LHCN-M2 (cell line): ENCODE results near the gene CFDP1. TPM values are rescaled to one million over a fixed set of nuclear protein-coding genes. Genes with fewer than 3 reads are reported as not detected.

Experiments
- DNase-seq: peaks from one replicate; pipeline ENCODE4 v3.0.0-alpha.2; 2012; ENCODE audit warnings: low read depth
- total RNA-seq: library from RNA; depleted of rRNA; stranded (reverse); fragments of >200 nt; gene quantifications from 2 replicates; pipeline ENCODE4 v1.2.3, GENCODE V29; 2014

The CFDP1 gene
- total RNA-seq, 1 experiment from 2014 or later, result 63.3 TPM

GRCh38 chr16:75320435-75320834 is 112.9 kb downstream of the CFDP1 start:
- DNase-seq, result peak; percentile 67

- DNase-seq, result peak; percentile 91
Measured at GRCh38 chr16:75319513-75320411, 113.5 kb downstream of the CFDP1 start.

- no peak for DNase-seq
Measured at GRCh38 chr16:75318737-75319136, 114.6 kb downstream of the CFDP1 start.

- no peak for DNase-seq
Measured at GRCh38 chr16:75317532-75317931, 115.8 kb downstream of the CFDP1 start.

- DNase-seq, result no peak
Measured at GRCh38 chr16:75317101-75317522, 116.2 kb downstream of the CFDP1 start.

- no peak for DNase-seq
Measured at GRCh38 chr16:75315539-75316306, 117.6 kb downstream of the CFDP1 start.

DNA sequence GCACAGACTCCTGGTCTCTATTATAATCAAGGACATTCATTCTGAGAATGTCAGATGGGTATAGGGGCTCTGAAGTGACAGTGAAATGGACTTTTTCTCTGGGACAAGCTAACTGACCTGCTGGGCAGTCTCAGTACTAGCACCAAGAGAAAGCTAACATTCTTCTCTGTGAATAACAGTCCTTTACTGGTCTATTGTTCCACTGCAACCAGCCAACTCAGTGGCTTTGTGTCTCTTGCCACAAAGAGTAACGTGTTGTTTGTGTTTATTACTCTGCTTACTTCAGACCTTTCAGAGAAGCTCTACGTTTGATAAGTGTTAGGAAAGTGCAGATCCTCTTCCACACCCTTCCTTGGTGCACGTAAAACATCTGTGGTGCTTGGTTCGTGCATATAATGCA is 120.4 kb downstream of the CFDP1 start:
- DNase-seq, result no peak

- no peak for DNase-seq
Measured at GRCh38 chr16:75311383-75311938, 121.8 kb downstream of the CFDP1 start.

DNA sequence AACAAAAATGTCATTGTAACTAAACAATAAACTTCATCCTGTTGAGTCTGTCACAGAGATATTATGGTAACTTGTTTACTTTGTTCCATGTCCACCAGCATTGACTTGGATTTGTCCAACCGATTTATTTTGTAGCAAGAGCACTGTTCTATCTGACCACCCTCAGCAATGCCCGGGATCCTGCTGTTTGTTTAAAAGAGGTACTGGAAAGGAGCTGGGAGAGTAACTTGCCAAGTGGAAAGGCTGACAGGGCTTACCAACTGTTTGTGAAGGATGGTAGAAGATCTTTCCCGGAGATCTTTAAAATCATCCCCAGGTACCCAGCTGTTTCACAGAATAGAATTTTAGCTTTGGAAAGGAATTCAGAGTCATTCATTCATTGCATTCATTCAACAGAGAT is 122.8 kb downstream of the CFDP1 start:
- DNase-seq, result no peak

- no peak for DNase-seq
Measured at GRCh38 chr16:75309899-75310430, 123.3 kb downstream of the CFDP1 start.

GRCh38 chr16:75309156-75309555 is 124.1 kb downstream of the CFDP1 start:
- DNase-seq, result no peak

DNA sequence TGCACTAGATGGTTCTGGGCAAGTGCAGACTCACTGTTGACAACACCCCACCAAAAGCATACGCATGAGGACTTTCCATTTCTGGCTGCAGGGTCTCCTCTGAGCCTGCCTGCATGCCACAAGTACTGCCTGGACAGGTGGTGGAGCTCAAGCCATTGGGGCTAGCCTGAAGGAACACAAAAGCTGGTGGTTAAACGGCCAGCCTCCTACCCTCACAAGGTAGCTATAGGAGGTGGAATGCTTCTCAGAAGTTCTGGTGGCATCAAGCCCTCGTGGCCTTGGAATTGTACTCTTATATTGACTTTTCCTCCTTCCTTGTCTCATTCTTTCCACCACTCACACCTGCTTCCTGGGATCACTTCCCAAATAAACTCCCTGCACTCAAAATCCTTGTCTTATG is 125.3 kb downstream of the CFDP1 start:
- DNase-seq, result no peak

GRCh38 chr16:75307506-75307905 is 125.8 kb downstream of the CFDP1 start:
- DNase-seq, result no peak

DNA sequence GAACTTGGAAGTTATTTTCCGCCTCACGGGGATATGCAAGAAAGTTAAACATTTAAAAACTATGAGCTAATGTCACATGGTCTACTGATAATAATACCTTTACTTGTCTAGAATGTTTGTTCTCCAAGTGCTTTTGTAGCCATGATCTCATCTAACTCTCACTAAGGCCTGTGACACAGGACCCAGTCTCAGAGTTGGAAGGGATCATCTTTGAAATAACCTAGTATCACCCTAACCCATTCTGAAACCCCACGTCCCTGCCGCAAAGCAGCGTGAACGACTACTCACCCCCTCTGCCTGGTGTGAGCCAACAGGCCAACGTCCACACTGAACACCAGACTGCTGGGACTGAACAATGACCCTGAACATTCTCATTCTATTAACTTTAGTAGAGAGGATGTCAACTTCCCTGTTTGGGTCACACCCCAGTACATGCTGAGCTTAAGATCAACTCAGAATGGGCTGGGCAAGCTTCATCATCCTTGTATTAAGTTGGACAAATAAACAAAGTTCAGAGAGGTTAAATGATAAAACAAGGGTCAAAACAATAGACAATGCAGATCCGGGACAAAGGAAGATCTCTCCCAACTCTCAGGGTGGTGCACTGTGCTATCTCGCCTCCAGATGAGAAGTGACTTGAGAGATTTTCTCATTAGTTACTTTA is 127.1 kb downstream of the CFDP1 start:
- no peak for DNase-seq

- peak; percentile 100 for DNase-seq
Measured at GRCh38 chr16:75305364-75306098, 127.8 kb downstream of the CFDP1 start.

- DNase-seq, result peak; percentile 96
Measured at GRCh38 chr16:75304521-75305363, 128.6 kb downstream of the CFDP1 start.

DNA sequence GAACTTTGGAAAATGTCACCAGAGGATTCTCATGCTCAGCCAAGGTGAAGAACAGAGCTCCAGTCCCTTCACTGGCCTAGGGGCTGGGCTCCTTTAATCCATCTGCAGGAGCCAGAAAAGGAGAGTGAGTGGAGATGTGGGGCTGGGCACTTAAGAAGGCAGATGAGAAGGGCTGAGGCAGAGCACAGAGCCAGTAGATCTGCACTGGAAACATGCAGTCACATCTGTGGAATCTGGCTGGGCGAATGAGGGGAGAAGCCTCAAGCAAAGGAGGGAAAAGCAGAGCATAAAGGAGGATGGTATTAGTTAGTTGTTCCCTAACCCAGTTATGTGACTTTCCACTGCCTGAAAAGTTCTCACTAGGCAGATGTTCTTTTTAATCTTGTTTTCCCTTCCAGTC is 131.5 kb downstream of the CFDP1 start:
- no peak for DNase-seq

- DNase-seq, result no peak
Measured at GRCh38 chr16:75298267-75298666, 135.0 kb downstream of the CFDP1 start.

- peak; percentile 23 for DNase-seq
Measured at GRCh38 chr16:75296606-75297005, 136.7 kb downstream of the CFDP1 start.
